ENCODE results near the gene MLLT6.
A peak's percentile ranks its signal among the peaks of the same experiment; 100 is the strongest.
"Not testable (repeated sequence)": the region's sequence is repeated elsewhere in the genome, so short reads cannot be mapped to it uniquely, and the experiment has no call there.

Gene MLLT6

GRCh38 chr17:38726145-38726544, 21.1 kb downstream of the MLLT6 start:
- not testable (repeated sequence) for H2BK5ac ChIP-seq (ENCODE audit: low read depth, low read length, poor library complexity, severe bottlenecking); DNase-seq; H3K79me1 ChIP-seq (replicated peaks; ENCODE audit: low read length, poor library complexity, severe bottlenecking); H3K23ac ChIP-seq (ENCODE audit: low read length in 2 of 2); H2AK5ac ChIP-seq (ENCODE audit: low read length, severe bottlenecking); H2BK12ac ChIP-seq (ENCODE audit: low read length in 2 of 2); H3K4me2 ChIP-seq (ENCODE audit: low read length, poor library complexity, severe bottlenecking); H3K4me3 ChIP-seq (ENCODE audit: insufficient read depth in 1 of 2, low read depth in 1 of 2, low read length in 2 of 2); H3K27me3 ChIP-seq (ENCODE audit: control insufficient read depth in 1 of 2, insufficient read depth in 1 of 2, low read length in 2 of 2); H3K18ac ChIP-seq (ENCODE audit: low read depth in 1 of 2, low read length in 2 of 2); H4K8ac ChIP-seq (ENCODE audit: low read length); H3K9me3 ChIP-seq (ENCODE audit: control insufficient read depth, low read length); H3K14ac ChIP-seq (ENCODE audit: low read length in 2 of 2); H3K27ac ChIP-seq (ENCODE audit: low read length, poor library complexity, severe bottlenecking); H4K91ac ChIP-seq (ENCODE audit: low read length); H2AFZ ChIP-seq (ENCODE audit: low read depth, low read length); H3K9ac ChIP-seq (ENCODE audit: low read length); H2BK120ac ChIP-seq (ENCODE audit: low read depth, low read length); H3K4ac ChIP-seq (ENCODE audit: low read depth in 1 of 2, low read length in 2 of 2); H2BK15ac ChIP-seq (ENCODE audit: low read depth, poor library complexity, severe bottlenecking)
- Histone ChIP-seq H3K4me1 (ENCODE audit: control insufficient read depth, insufficient read depth, low read depth, low read length) (peaks cover 20% of the 10 kb centered on the region), H3K36me3 (ENCODE audit: control insufficient read depth in 1 of 2, insufficient read depth in 2 of 2, low read depth in 1 of 2, low read length in 2 of 2) (peaks cover 29 to 39% of the 10 kb centered on the region in 2 experiments)
- WGBS, result no CpG with 5 or more reads among the region's 8 CpGs

GRCh38 chr17:38727736-38728135, 22.7 kb downstream of the MLLT6 start:
- Histone ChIP-seq H4K8ac (ENCODE audit: low read length) (no peak overlapping the region), H3K27me3 (ENCODE audit: control insufficient read depth in 1 of 2, insufficient read depth in 1 of 2, low read length in 2 of 2) (no peaks in the 10 kb centered on the region), H3K4me3 (ENCODE audit: insufficient read depth in 1 of 2, low read depth in 1 of 2, low read length in 2 of 2) (no peak overlapping the region), H3K4me1 (ENCODE audit: control insufficient read depth, insufficient read depth, low read depth, low read length) (peaks cover 25% of the 10 kb centered on the region), H3K36me3 (ENCODE audit: control insufficient read depth in 1 of 2, insufficient read depth in 2 of 2, low read depth in 1 of 2, low read length in 2 of 2) (peaks cover 32 to 40% of the 10 kb centered on the region in 2 experiments), H3K27ac (ENCODE audit: low read length, poor library complexity, severe bottlenecking) (no peak overlapping the region), H2BK15ac (ENCODE audit: low read depth, poor library complexity, severe bottlenecking) (no peak overlapping the region), H3K23ac (ENCODE audit: low read length in 2 of 2) (no peak overlapping the region), H4K91ac (ENCODE audit: low read length) (no peak overlapping the region), H2BK120ac (ENCODE audit: low read depth, low read length) (no peak overlapping the region), H2BK12ac (ENCODE audit: low read length in 2 of 2) (no peak overlapping the region), H3K9me3 (ENCODE audit: control insufficient read depth, low read length) (no peaks in the 10 kb centered on the region), H2BK5ac (ENCODE audit: low read depth, low read length, poor library complexity, severe bottlenecking) (no peak overlapping the region), H2AK5ac (ENCODE audit: low read length, severe bottlenecking) (no peak overlapping the region), H3K4ac (ENCODE audit: low read depth in 1 of 2, low read length in 2 of 2) (no peak overlapping the region), H3K9ac (ENCODE audit: low read length) (no peak overlapping the region), H2AFZ (ENCODE audit: low read depth, low read length) (no peak overlapping the region), H3K4me2 (ENCODE audit: low read length, poor library complexity, severe bottlenecking) (no peak overlapping the region), H3K14ac (ENCODE audit: low read length in 2 of 2) (no peak overlapping the region), H3K18ac (ENCODE audit: low read depth in 1 of 2, low read length in 2 of 2) (no peak overlapping the region), H3K79me1 (replicated peaks; ENCODE audit: low read length, poor library complexity, severe bottlenecking) (no peaks in the 10 kb centered on the region)
- WGBS, result 97% methylated on average over 4 of the region's 5 CpGs
- no peak for DNase-seq

GRCh38 chr17:38728290-38728831, 23.3 kb downstream of the MLLT6 start:
- no peaks in the 10 kb centered on the region for H3K27me3 ChIP-seq (ENCODE audit: control insufficient read depth in 1 of 2, insufficient read depth in 1 of 2, low read length in 2 of 2)
- H3K36me3 ChIP-seq (ENCODE audit: control insufficient read depth in 1 of 2, insufficient read depth in 2 of 2, low read depth in 1 of 2, low read length in 2 of 2), result peaks cover 33 to 40% of the 10 kb centered on the region in 2 experiments
- H3K4ac ChIP-seq (ENCODE audit: low read depth in 1 of 2, low read length in 2 of 2), result no peak overlapping the region
- H3K18ac ChIP-seq (ENCODE audit: low read depth in 1 of 2, low read length in 2 of 2), result no peak overlapping the region
- H2BK12ac ChIP-seq (ENCODE audit: low read length in 2 of 2), result no peak overlapping the region
- H3K4me1 ChIP-seq (ENCODE audit: control insufficient read depth, insufficient read depth, low read depth, low read length), result peaks cover 25% of the 10 kb centered on the region
- H3K9ac ChIP-seq (ENCODE audit: low read length), result no peak overlapping the region
- no peak overlapping the region for H3K27ac ChIP-seq (ENCODE audit: low read length, poor library complexity, severe bottlenecking)
- H3K14ac ChIP-seq (ENCODE audit: low read length in 2 of 2), result no peak overlapping the region
- H4K91ac ChIP-seq (ENCODE audit: low read length), result peak overlapping the region; percentile 28
- peak overlapping the region in 1 of 2 experiments; percentile 47 for H3K23ac ChIP-seq (ENCODE audit: low read length in 2 of 2)
- no peak overlapping the region for H2AFZ ChIP-seq (ENCODE audit: low read depth, low read length)
- no peak overlapping the region for H2BK120ac ChIP-seq (ENCODE audit: low read depth, low read length)
- H3K9me3 ChIP-seq (ENCODE audit: control insufficient read depth, low read length), result no peaks in the 10 kb centered on the region
- peaks cover 4% of the 10 kb centered on the region for H3K79me1 ChIP-seq (replicated peaks; ENCODE audit: low read length, poor library complexity, severe bottlenecking)
- DNase-seq, result no peak
- no peak overlapping the region for H4K8ac ChIP-seq (ENCODE audit: low read length)
- H3K4me3 ChIP-seq (ENCODE audit: insufficient read depth in 1 of 2, low read depth in 1 of 2, low read length in 2 of 2), result no peak overlapping the region
- H2BK5ac ChIP-seq (ENCODE audit: low read depth, low read length, poor library complexity, severe bottlenecking), result no peak overlapping the region
- H2AK5ac ChIP-seq (ENCODE audit: low read length, severe bottlenecking), result no peak overlapping the region
- H3K4me2 ChIP-seq (ENCODE audit: low read length, poor library complexity, severe bottlenecking), result no peak overlapping the region
- no peak overlapping the region for H2BK15ac ChIP-seq (ENCODE audit: low read depth, poor library complexity, severe bottlenecking)
- WGBS, result 85% methylated on average over 8 of the region's 8 CpGs

GRCh38 chr17:38729368-38729885, 24.4 kb downstream of the MLLT6 start:
- Histone ChIP-seq H3K36me3 (ENCODE audit: control insufficient read depth in 1 of 2, insufficient read depth in 2 of 2, low read depth in 1 of 2, low read length in 2 of 2) (peaks cover 39 to 47% of the 10 kb centered on the region in 2 experiments), H2BK12ac (ENCODE audit: low read length in 2 of 2) (peak overlapping the region in 1 of 2 experiments; percentile 60), H3K27me3 (ENCODE audit: control insufficient read depth in 1 of 2, insufficient read depth in 1 of 2, low read length in 2 of 2) (no peaks in the 10 kb centered on the region), H3K4me1 (ENCODE audit: control insufficient read depth, insufficient read depth, low read depth, low read length) (peaks cover 28% of the 10 kb centered on the region), H2AK5ac (ENCODE audit: low read length, severe bottlenecking) (no peak overlapping the region), H4K91ac (ENCODE audit: low read length) (peak overlapping the region; percentile 83), H2BK5ac (ENCODE audit: low read depth, low read length, poor library complexity, severe bottlenecking) (no peak overlapping the region), H2AFZ (ENCODE audit: low read depth, low read length) (peak overlapping the region; percentile 94), H3K23ac (ENCODE audit: low read length in 2 of 2) (peak overlapping the region in 1 of 2 experiments; percentile 43), H3K9me3 (ENCODE audit: control insufficient read depth, low read length) (no peaks in the 10 kb centered on the region), H3K4ac (ENCODE audit: low read depth in 1 of 2, low read length in 2 of 2) (peak overlapping the region; percentile 62 to 97), H3K14ac (ENCODE audit: low read length in 2 of 2) (peak overlapping the region in 1 of 2 experiments; percentile 95), H3K4me3 (ENCODE audit: insufficient read depth in 1 of 2, low read depth in 1 of 2, low read length in 2 of 2) (peak overlapping the region; percentile 70 to 79), H3K4me2 (ENCODE audit: low read length, poor library complexity, severe bottlenecking) (peak overlapping the region; percentile 81), H3K18ac (ENCODE audit: low read depth in 1 of 2, low read length in 2 of 2) (peak overlapping the region; percentile 90 to 94), H2BK120ac (ENCODE audit: low read depth, low read length) (no peak overlapping the region), H3K27ac (ENCODE audit: low read length, poor library complexity, severe bottlenecking) (no peak overlapping the region), H3K9ac (ENCODE audit: low read length) (peak overlapping the region; percentile 89), H4K8ac (ENCODE audit: low read length) (peak overlapping the region; percentile 99), H3K79me1 (replicated peaks; ENCODE audit: low read length, poor library complexity, severe bottlenecking) (peaks cover 11% of the 10 kb centered on the region), H2BK15ac (ENCODE audit: low read depth, poor library complexity, severe bottlenecking) (no peak overlapping the region)
- no peak for DNase-seq
- WGBS, result 48% methylated on average over 14 of the region's 14 CpGs
